H9 (cell line): ENCODE results near the gene PEMT. TPM values are rescaled to one million over a fixed set of nuclear protein-coding genes. Genes with fewer than 3 reads are reported as not detected.
"Not testable (repeated sequence)": the region's sequence is repeated elsewhere in the genome, so short reads cannot be mapped to it uniquely, and the experiment has no call there.

Experiments
- DNase-seq: peaks from one replicate; pipeline ENCODE4 v3.0.0-alpha.2; 2017
- H2AFZ ChIP-seq: one replicate; pipeline ENCODE4 v1.6.1; 2013; ENCODE audit warnings: mild to moderate bottlenecking, low read length, control low read depth, moderate library complexity
- H2AK5ac ChIP-seq: 2 replicates; pipeline ENCODE4 v1.6.1; 2013; ENCODE audit warnings: low read length, control low read depth, mixed read lengths; ENCODE audit not compliant: insufficient read length
- H2BK120ac ChIP-seq: one replicate; pipeline ENCODE4 v1.6.1; 2013; ENCODE audit warnings: low read depth, mild to moderate bottlenecking, low read length, control low read depth, inconsistent platforms; ENCODE audit not compliant: poor library complexity, severe bottlenecking
- H2BK12ac ChIP-seq: 2 replicates; pipeline ENCODE4 v1.6.1; 2013; ENCODE audit warnings: low read length, control low read depth, mixed read lengths, low read depth; ENCODE audit not compliant: insufficient read length
- H2BK15ac ChIP-seq: 2 replicates; pipeline ENCODE4 v1.6.1; 2013; ENCODE audit warnings: low read depth, low read length, control low read depth
- H2BK20ac ChIP-seq: one replicate; pipeline ENCODE4 v1.6.1; 2013; ENCODE audit warnings: low read depth, mild to moderate bottlenecking, low read length, control low read depth, inconsistent platforms; ENCODE audit not compliant: poor library complexity, severe bottlenecking
- H2BK5ac ChIP-seq: 2 replicates; pipeline ENCODE4 v1.6.1; 2013; ENCODE audit warnings: low read length, control low read depth, mixed read lengths; ENCODE audit not compliant: insufficient read length
- H3K14ac ChIP-seq: 2 replicates; pipeline ENCODE4 v1.6.1; 2013; ENCODE audit warnings: low read length, control low read depth; ENCODE audit not compliant: insufficient read depth
- H3K18ac ChIP-seq: 2 replicates; pipeline ENCODE4 v1.6.1; 2013; ENCODE audit warnings: low read depth, mild to moderate bottlenecking, mixed read lengths, low read length, control low read depth; ENCODE audit not compliant: insufficient read length
- H3K23ac ChIP-seq: 2 replicates; pipeline ENCODE4 v1.6.1; 2013; ENCODE audit warnings: low read length, control low read depth, mixed read lengths, low read depth; ENCODE audit not compliant: insufficient read length
- H3K23me2 ChIP-seq: 2 replicates; pipeline ENCODE4 v1.6.1; 2013; ENCODE audit warnings: low read depth, mild to moderate bottlenecking, mixed read lengths, low read length, control low read depth; ENCODE audit not compliant: insufficient read length, poor library complexity, severe bottlenecking
- H3K27ac ChIP-seq: 2 replicates; pipeline ENCODE4 v1.5.1; 2013; ENCODE audit warnings: low read length, control low read depth, mixed read lengths, low read depth; ENCODE audit not compliant: insufficient read length
- H3K27me3 ChIP-seq: 2 replicates; pipeline ENCODE4 v1.6.1; 2013; ENCODE audit warnings: low read length, control low read depth, inconsistent platforms; ENCODE audit not compliant: insufficient read depth
- H3K4ac ChIP-seq: 2 replicates; pipeline ENCODE4 v1.6.1; 2013; ENCODE audit warnings: low read depth, mild to moderate bottlenecking, control low read depth, inconsistent platforms, low read length, moderate library complexity
- H3K4me1 ChIP-seq: 2 replicates; pipeline ENCODE4 v1.6.1; 2013; ENCODE audit warnings: low read length, control low read depth, inconsistent platforms; ENCODE audit not compliant: insufficient read depth
- H3K4me2 ChIP-seq: 2 replicates; pipeline ENCODE4 v1.6.1; 2013; ENCODE audit warnings: low read length, control low read depth, mixed read lengths; ENCODE audit not compliant: insufficient read length, insufficient read depth
- H3K56ac ChIP-seq: 2 replicates; pipeline ENCODE4 v1.6.1; 2013; ENCODE audit warnings: low read depth, mild to moderate bottlenecking, mixed read lengths, low read length, control low read depth; ENCODE audit not compliant: insufficient read length
- H3K79me1 ChIP-seq: 2 replicates; pipeline ENCODE4 v1.6.1; 2013; ENCODE audit warnings: low read depth, mild to moderate bottlenecking, moderate library complexity, low read length, control low read depth, inconsistent platforms; ENCODE audit not compliant: insufficient read depth, poor library complexity, severe bottlenecking
- H3K79me2 ChIP-seq: 2 replicates; pipeline ENCODE4 v1.6.1; 2013; ENCODE audit warnings: low read length, control low read depth, inconsistent platforms; ENCODE audit not compliant: insufficient read depth
- H3K9ac ChIP-seq: 2 replicates; pipeline ENCODE4 v1.6.1; 2013; ENCODE audit warnings: low read length, control low read depth, mixed read lengths; ENCODE audit not compliant: insufficient read length; ENCODE audit errors: extremely low read depth
- H3K9me3 ChIP-seq: one replicate; pipeline ENCODE4 v1.6.1; 2013; ENCODE audit warnings: low read depth, low read length, inconsistent platforms; ENCODE audit not compliant: control insufficient read depth
- H3T11ph ChIP-seq: one replicate; pipeline ENCODE4 v1.6.1; 2013; ENCODE audit warnings: mild to moderate bottlenecking, low read length, control low read depth, inconsistent platforms
- H4K20me1 ChIP-seq: one replicate; pipeline ENCODE4 v1.6.1; 2013; ENCODE audit not compliant: control insufficient read depth, insufficient read length, insufficient read depth
- H4K5ac ChIP-seq: 2 replicates; pipeline ENCODE4 v1.6.1; 2013; ENCODE audit warnings: low read depth, mild to moderate bottlenecking, mixed read lengths, low read length, control low read depth; ENCODE audit not compliant: insufficient read length
- H4K8ac ChIP-seq: replicated peaks from 2 replicates; pipeline ENCODE4 v1.6.1; 2013; ENCODE audit warnings: low read length, control low read depth, mixed read lengths, low read depth; ENCODE audit not compliant: insufficient read length
- H4K91ac ChIP-seq: 2 replicates; pipeline ENCODE4 v1.6.1; 2013; ENCODE audit warnings: low read depth, mild to moderate bottlenecking, moderate library complexity, mixed read lengths, low read length, control low read depth; ENCODE audit not compliant: insufficient read length
- H3K27ac Mint-ChIP-seq, 3 experiments: 2 replicates in 2 of 3; 3 replicates in 1 of 3; pipeline ENCODE4 v1.8.0; 2020 to 2021; ENCODE audit warnings: mixed read lengths in 3 of 3, mild to moderate bottlenecking in 1 of 3, moderate library complexity in 1 of 3
- H3K27me3 Mint-ChIP-seq: 2 replicates; pipeline ENCODE4 v1.8.0; 2021; ENCODE audit warnings: low read depth, mild to moderate bottlenecking, moderate library complexity, mixed read lengths
- H3K36me3 Mint-ChIP-seq, 3 experiments: 2 replicates in 2 of 3; 3 replicates in 1 of 3; pipeline ENCODE4 v1.8.0; 2020 to 2021; ENCODE audit warnings: low read depth in 3 of 3, mixed read lengths in 3 of 3; ENCODE audit not compliant: insufficient read depth in 1 of 3
- H3K4me1 Mint-ChIP-seq, 2 experiments: 2 replicates each; pipeline ENCODE4 v1.8.0; 2020; ENCODE audit warnings: mixed read lengths in 2 of 2
- H3K4me3 Mint-ChIP-seq, 2 experiments: 2 replicates in 1 of 2; 3 replicates in 1 of 2; pipeline ENCODE4 v1.8.0; 2020 to 2021; ENCODE audit warnings: mild to moderate bottlenecking in 2 of 2, mixed read lengths in 2 of 2, moderate library complexity in 1 of 2
- H3K9me3 Mint-ChIP-seq, 2 experiments: 2 replicates in 1 of 2; 3 replicates in 1 of 2; pipeline ENCODE4 v1.8.0; 2020; ENCODE audit warnings: mild to moderate bottlenecking in 2 of 2, mixed read lengths in 2 of 2, moderate library complexity in 1 of 2
- WGBS: extraction: QIAGEN DNeasy Blood & Tissue Kit; methylation state at CpG from one replicate; pipeline ENCODE4 v1.1.7; 2013; ENCODE audit warnings: missing lambda C conversion rate, low lambda C conversion rate, mixed read lengths; ENCODE audit not compliant: insufficient read length; ENCODE audit errors: extremely low coverage; 5-methylcytosine and 5-hydroxymethylcytosine counted together
- total RNA-seq: library from RNA; stranded (reverse); gene quantifications from 2 replicates; pipeline ENCODE4 v1.2.1, GENCODE V29; 2021
- TF ChIP-seq, protein P1 (sequence below): fragments of 200-600 bp; sonication (generic); conservative IDR thresholded peaks from 3 replicates; pipeline ENCODE4 v1.8.0; 2021; ENCODE audit warnings: antibody characterized with exemption, mild to moderate bottlenecking

PEMT gene
- total RNA-seq, 1 experiment from 2014 or later, result 63.2 TPM

DNA sequence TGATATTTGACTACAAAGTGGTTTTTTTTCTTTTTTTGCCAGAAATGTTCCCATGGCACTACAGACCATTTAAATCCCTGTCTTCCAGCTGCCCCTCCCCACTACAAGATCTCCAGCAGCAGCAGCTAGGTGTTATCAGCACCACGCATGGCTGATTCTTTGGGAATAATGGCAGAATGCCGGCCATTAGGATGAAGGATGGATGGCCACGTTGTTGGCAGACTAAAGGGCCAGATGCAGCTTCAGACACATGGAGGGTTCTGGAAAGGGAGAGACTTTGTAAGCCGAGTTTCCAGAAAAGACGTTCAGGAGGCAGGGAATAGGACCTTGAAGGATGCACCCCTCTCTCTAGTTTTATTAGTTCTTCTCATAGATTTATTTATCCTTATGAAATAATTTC is 125.0 kb downstream of the PEMT start:
- H3K4me1 Mint-ChIP-seq, result no peaks in the 10 kb centered on the region
- H3K9me3 Mint-ChIP-seq, result no peaks in the 10 kb centered on the region
- H3K23me2 ChIP-seq, result no peaks in the 10 kb centered on the region
- no peak overlapping the region for H3K9ac ChIP-seq
- no peak overlapping the region for H4K91ac ChIP-seq
- H3K27ac Mint-ChIP-seq, result no peak overlapping the region; a peak in 1 of 7 replicates
- no peak overlapping the region for H2AK5ac ChIP-seq
- no peak overlapping the region for H4K5ac ChIP-seq
- H3K27me3 ChIP-seq, result no peaks in the 10 kb centered on the region
- H3K36me3 Mint-ChIP-seq, result no peaks in the 10 kb centered on the region
- H3K23ac ChIP-seq, result no peak overlapping the region
- H3K27me3 Mint-ChIP-seq, result peaks cover 40% of the 10 kb centered on the region
- H3K14ac ChIP-seq, result no peak overlapping the region
- no peak overlapping the region for H3K18ac ChIP-seq
- H2BK5ac ChIP-seq, result no peak overlapping the region
- no peak overlapping the region for H2BK15ac ChIP-seq
- no peaks in the 10 kb centered on the region for H3K79me2 ChIP-seq
- no peaks in the 10 kb centered on the region for H3K9me3 ChIP-seq
- no peak overlapping the region for H3K4me2 ChIP-seq
- no peak overlapping the region for H3K56ac ChIP-seq
- H3K4me3 Mint-ChIP-seq, result no peak overlapping the region
- no peak overlapping the region for H3T11ph ChIP-seq
- TF ChIP-seq, protein P1, sequence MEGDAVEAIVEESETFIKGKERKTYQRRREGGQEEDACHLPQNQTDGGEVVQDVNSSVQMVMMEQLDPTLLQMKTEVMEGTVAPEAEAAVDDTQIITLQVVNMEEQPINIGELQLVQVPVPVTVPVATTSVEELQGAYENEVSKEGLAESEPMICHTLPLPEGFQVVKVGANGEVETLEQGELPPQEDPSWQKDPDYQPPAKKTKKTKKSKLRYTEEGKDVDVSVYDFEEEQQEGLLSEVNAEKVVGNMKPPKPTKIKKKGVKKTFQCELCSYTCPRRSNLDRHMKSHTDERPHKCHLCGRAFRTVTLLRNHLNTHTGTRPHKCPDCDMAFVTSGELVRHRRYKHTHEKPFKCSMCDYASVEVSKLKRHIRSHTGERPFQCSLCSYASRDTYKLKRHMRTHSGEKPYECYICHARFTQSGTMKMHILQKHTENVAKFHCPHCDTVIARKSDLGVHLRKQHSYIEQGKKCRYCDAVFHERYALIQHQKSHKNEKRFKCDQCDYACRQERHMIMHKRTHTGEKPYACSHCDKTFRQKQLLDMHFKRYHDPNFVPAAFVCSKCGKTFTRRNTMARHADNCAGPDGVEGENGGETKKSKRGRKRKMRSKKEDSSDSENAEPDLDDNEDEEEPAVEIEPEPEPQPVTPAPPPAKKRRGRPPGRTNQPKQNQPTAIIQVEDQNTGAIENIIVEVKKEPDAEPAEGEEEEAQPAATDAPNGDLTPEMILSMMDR, result no peak
- no peaks in the 10 kb centered on the region for H4K20me1 ChIP-seq
- H2AFZ ChIP-seq, result no peak overlapping the region
- H3K4me1 ChIP-seq, result no peaks in the 10 kb centered on the region
- no peaks in the 10 kb centered on the region for H3K79me1 ChIP-seq
- no peak overlapping the region for H3K27ac ChIP-seq
- no peak for DNase-seq
- H4K8ac ChIP-seq, result no peak overlapping the region
- no peak overlapping the region for H3K4ac ChIP-seq
- no CpG with 5 or more reads among the region's 5 CpGs for WGBS
- no peak overlapping the region for H2BK20ac ChIP-seq
- H2BK120ac ChIP-seq, result no peak overlapping the region
- H2BK12ac ChIP-seq, result no peak overlapping the region

DNA sequence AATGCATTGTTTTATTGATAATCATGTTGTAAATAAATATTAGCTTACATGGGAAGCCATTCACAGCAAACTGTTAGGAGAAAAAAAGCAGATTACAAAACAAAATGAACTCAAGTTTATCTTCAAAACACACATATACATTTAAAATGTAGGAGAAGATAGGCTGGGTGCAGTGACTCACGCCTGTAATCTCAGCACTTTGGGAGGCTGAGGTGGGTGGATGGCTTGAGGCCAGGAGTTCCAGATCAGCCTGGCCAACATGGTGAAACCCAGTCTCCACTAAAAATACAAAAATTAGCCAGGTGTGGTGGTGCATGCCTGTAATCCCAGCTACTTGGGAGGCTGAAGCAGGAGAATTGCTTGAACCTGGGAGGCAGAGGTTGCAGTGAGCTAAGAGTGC is 125.6 kb downstream of the PEMT start:
- H4K8ac ChIP-seq, H2BK5ac ChIP-seq, H3K79me1 ChIP-seq, H2BK12ac ChIP-seq, H2BK20ac ChIP-seq, H3K27ac Mint-ChIP-seq, H3T11ph ChIP-seq, H3K4me3 Mint-ChIP-seq, H2BK120ac ChIP-seq, H2BK15ac ChIP-seq, H3K27ac ChIP-seq, H3K9me3 Mint-ChIP-seq, H4K20me1 ChIP-seq, H3K14ac ChIP-seq, H3K56ac ChIP-seq, H3K4me1 ChIP-seq, H3K4ac ChIP-seq, H3K79me2 ChIP-seq, H4K91ac ChIP-seq, H3K9ac ChIP-seq, H3K18ac ChIP-seq, H3K4me2 ChIP-seq, H2AFZ ChIP-seq, H3K9me3 ChIP-seq, H2AK5ac ChIP-seq, H4K5ac ChIP-seq, H3K23ac ChIP-seq, H3K36me3 Mint-ChIP-seq, DNase-seq, H3K27me3 ChIP-seq, H3K4me1 Mint-ChIP-seq, H3K23me2 ChIP-seq: not testable (repeated sequence)
- peaks cover 35% of the 10 kb centered on the region for H3K27me3 Mint-ChIP-seq
- no CpG with 5 or more reads among the region's 1 CpG for WGBS
